Fibroblast of mammary gland (primary cell): Measurements from ENCODE around the gene CCR3.

ENCODE experiments used
- DNase-seq: peaks from one replicate; pipeline ENCODE4 v3.0.0-alpha.2; 2010; ENCODE audit warnings: low read depth
- H3K4me3 ChIP-seq: 2 replicates; pipeline ENCODE4 v1.5.1; 2011; ENCODE audit warnings: low read depth, mild to moderate bottlenecking, low read length, moderate library complexity; ENCODE audit not compliant: control insufficient read depth
- TF ChIP-seq, protein P1 (sequence below): conservative IDR thresholded peaks from 2 replicates; pipeline ENCODE4 v1.5.1; 2011; ENCODE audit warnings: low read depth, low read length, inconsistent platforms; ENCODE audit not compliant: control insufficient read depth, insufficient read depth

The CCR3 gene

DNA sequence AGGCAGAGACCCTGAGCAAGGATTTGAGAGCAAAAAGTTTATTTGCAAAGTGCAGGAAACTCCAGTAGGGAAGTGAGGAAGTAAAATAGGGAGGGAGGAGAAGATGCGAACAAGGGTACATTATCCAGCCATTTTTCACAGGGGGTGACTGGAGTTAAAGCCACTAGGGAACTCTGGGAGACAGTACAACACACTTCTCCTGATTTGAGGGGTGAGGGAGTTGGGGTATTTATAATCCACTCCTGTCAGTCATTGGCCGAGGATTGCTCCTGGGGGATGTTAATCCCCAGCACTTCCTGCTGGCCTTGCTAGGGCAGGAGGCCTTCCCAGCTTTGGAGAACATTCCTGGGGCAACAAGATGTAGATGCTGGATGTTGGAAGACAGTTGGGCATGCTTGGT, 28.2 kb downstream of the CCR3 start:
- H3K4me3 ChIP-seq, result no peak overlapping the region
- no peak for DNase-seq
- TF ChIP-seq, protein P1, sequence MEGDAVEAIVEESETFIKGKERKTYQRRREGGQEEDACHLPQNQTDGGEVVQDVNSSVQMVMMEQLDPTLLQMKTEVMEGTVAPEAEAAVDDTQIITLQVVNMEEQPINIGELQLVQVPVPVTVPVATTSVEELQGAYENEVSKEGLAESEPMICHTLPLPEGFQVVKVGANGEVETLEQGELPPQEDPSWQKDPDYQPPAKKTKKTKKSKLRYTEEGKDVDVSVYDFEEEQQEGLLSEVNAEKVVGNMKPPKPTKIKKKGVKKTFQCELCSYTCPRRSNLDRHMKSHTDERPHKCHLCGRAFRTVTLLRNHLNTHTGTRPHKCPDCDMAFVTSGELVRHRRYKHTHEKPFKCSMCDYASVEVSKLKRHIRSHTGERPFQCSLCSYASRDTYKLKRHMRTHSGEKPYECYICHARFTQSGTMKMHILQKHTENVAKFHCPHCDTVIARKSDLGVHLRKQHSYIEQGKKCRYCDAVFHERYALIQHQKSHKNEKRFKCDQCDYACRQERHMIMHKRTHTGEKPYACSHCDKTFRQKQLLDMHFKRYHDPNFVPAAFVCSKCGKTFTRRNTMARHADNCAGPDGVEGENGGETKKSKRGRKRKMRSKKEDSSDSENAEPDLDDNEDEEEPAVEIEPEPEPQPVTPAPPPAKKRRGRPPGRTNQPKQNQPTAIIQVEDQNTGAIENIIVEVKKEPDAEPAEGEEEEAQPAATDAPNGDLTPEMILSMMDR, result no peak

DNA sequence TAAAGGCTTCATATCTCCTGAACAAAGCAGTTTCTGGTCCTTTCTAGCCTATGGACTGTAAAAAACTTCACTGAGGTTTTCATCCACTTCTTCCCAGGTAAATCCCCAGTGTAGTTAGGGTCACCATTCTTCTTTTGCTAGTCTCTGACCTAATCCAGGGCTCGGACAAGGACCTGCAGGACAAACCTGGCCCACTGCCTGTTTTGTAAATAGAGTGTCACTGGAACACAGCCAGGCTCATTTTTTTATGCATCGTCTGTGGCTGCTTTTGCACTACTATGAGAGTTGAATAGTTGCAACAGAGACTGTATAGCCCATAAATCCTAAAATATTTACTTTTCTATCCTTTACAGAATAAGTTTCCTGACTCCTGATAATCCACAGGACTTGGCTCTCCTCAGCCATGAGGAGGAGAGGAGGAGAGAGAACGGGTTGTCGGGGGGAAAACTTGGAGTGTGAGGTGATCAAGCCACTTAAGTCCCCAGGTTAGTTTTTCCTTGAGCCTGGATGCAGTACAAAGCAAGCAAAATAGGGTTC, 29.0 kb downstream of the CCR3 start:
- TF ChIP-seq, protein P1, result no peak
- no peak overlapping the region for H3K4me3 ChIP-seq
- no peak for DNase-seq

DNA sequence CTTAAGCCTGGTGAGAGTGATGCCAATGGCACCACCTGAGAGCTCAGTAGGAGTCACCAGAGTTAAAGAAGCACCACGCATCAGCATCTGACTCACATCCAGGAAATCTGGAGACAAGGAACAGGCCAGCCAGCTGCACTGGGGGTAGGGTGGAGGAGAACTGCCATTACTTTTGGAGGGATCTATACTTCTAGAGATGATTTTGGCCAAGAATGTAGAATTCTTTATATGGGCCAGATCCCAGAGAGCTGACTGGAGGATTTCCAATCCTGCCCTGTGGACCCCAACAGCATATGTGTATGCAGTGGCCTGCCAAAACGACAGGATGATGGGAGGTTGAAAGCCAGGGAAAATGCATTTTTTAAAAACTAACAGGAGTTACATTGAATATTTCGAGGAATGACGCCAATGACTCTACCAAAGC, 29.8 kb downstream of the CCR3 start:
- DNase-seq, result peak; percentile 10
- no peak overlapping the region for H3K4me3 ChIP-seq
- TF ChIP-seq, protein P1, result no peak

DNA sequence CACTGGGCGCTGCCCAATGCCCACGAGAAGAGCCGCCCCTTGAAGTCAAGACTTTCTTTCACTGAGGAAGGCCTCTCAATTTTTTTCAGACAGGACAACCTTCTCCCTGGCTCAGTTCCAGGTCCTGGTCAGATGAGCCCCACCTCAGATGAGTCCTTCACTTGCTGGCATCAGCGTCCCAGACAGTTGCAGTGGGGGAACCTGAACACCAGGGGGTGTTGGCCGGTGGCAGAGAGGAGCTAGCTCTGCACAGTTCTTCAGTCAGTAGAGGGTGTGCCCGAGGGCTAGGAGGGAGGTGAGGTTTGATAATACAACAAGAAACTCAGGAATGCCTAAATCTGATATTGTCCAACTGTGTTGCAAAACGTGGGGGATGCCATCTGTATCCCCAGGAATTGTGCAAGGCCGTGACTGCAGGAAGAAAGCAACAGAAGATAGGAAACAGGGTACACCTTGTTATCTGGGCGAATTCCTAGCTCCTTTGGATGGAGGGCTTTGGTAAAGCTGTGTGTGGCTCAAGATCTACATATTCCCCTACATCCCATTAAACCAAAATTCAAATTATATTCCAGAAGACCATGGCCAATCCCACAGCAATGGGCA, 34.3 kb downstream of the CCR3 start:
- no peak for DNase-seq
- TF ChIP-seq, protein P1, result peak; percentile 29
- H3K4me3 ChIP-seq, result no peak overlapping the region

DNA sequence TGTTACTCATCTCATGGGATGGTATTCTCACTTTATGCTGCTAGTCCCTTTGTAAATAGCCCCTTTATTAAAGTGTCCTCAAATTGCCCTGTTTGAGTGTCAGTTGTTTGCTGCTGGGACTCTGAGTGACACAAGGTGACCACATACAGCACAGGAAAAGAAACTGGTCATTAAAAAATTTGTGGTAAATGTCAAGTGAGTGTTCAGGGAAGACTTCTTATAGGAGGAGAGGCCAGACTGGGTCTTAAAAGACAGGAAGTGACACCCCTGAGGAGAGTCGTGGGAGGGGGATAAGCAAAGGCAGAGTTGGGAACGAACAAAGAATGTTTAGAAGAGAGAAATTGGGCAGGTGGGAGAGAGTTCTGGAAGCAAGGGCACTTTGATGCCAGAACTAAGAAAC, 35.2 kb downstream of the CCR3 start:
- no peak for DNase-seq
- TF ChIP-seq, protein P1, result no peak
- H3K4me3 ChIP-seq, result no peak overlapping the region

DNA sequence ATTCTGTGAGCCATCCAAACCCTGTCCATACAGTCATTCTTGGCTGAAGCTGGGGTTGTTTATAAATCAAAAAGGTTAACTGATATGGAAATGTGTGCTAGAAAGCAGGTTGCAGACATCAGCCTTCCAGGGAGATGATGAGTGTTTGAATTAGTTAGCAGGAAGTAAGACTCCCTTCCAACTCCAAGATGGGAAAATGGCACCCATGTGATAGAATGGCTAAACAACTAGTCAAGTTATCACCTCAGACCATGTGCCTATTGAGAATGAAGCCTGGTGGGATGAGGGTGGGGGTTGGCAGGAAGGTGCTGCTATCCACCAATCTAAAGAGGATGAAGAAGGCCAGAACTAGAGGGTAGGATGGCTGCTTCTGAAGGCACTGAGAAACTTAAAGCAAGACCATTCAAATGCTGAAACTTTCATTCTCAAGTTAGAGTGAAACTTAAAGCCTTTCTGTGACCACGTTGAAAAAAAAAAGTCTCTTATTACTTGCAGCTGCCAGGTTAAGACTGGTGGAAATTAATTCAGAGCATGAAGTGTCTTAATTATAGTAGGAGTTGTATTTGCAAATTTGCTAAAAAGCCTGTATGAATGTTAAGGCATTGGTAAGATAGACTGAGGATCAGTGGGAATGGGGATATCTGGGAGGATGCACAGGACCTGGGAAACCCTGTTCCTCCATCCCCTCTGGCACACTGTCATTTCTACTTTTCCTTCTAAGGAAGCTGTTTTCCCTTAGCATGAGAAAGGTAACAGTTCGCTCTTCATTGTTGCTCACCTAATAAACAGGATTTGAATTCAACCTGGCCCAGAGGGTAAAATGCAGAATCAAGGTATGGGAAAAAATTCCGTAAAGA, 36.8 kb downstream of the CCR3 start:
- TF ChIP-seq, protein P1, result no peak
- DNase-seq, result no peak
- H3K4me3 ChIP-seq, result no peak overlapping the region
